Stimulated activated CD8-positive, alpha-beta memory T cell treated with anti-CD3 and anti-CD28 coated beads, Interleukin-15, amount 100 ng/mL, for 48 hours (primary cell): Measurements from ENCODE around the gene CERS4.
"Not testable (repeated sequence)": the region's sequence is repeated elsewhere in the genome, so short reads cannot be mapped to it uniquely, and the experiment has no call there.

Experiments used
- DNase-seq, 2 donors: peaks; one replicate each; pipeline ENCODE4 v3.0.0-alpha.2; 2020; ENCODE audit warnings: low read depth in 2 of 2

The CERS4 gene, protein sequence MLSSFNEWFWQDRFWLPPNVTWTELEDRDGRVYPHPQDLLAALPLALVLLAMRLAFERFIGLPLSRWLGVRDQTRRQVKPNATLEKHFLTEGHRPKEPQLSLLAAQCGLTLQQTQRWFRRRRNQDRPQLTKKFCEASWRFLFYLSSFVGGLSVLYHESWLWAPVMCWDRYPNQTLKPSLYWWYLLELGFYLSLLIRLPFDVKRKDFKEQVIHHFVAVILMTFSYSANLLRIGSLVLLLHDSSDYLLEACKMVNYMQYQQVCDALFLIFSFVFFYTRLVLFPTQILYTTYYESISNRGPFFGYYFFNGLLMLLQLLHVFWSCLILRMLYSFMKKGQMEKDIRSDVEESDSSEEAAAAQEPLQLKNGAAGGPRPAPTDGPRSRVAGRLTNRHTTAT

DNA sequence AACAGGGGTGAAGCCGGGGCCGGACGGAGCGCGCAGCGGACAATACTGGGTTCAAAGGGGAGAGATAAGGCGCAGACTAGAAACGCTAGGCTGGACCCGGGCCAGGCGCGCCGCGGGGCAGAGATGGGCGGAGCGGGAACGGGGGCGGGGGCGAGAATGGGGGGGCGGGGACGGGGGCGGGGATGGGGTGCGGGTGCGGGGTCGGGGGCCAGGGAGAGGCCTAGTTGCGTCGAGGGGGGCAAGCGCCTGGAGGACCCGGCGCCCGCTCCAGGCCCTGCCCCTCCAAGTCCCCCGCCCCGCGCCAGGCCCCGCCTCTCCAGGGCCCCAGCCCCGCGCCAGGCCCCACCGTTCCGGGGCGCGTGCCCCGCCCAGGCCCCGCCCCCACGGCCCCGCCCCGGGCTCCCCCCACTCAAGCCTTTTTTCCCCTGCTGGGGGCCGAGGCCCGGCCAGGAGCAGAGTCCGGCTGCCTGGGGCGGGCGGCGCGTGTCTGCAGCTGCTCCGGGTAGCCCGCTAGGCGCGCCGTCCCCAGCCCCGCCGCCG lies at the start of gene CERS4:
Gene CERS4, plus strand, starts transcription at position 449 of the 540 bp plus-strand sequence. CDS start 41,707 bp downstream, outside the sequence.
- DNase-seq, result peak; percentile 57 to 66

DNA sequence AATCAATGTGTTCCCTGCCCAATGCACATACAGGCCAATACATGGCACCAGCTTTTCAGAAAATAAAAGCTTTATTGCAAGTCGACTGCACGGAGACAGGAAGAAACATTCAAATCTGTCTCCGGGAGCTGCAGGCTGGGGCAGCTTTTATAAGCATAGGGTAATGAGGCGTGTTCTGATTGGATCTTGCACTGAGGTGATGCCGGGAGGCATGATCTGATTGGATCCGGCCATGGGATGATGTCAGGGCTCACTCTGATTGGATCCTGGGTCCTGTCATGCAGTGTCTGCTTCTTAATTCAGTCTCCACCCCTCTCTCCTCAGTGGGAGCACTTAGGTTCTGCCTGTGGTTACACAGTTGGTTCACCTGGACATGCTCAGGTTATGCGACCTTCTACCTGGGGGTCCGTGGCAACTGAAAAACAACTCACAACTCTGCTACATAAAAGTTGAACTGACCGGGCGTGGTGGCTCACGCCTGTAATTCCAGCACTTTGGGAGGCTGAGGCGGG lies 48.0 kb upstream of the CERS4 start:
- DNase-seq, result peak in 1 of 2 donors; percentile 35

DNA sequence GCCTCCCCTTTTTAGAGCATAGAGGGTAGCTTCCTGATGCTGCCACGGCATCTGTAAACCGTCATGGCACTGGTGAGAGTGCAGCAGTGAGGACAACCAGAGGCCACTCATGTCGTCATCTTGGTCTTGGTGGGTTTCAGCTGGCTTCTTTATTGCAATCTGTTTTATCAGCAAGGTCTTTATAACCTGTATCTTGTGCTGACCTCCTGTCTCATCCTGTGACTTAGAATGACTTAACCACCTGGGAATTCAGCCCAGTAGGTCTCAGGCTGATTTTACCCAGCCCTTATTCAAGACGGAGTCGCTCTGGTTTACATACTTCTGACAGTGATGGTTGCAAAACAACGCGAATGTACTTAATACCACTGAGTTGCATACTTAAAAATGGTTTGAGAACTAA lies 45.4 kb upstream of the CERS4 start:
- DNase-seq, result no peak

DNA sequence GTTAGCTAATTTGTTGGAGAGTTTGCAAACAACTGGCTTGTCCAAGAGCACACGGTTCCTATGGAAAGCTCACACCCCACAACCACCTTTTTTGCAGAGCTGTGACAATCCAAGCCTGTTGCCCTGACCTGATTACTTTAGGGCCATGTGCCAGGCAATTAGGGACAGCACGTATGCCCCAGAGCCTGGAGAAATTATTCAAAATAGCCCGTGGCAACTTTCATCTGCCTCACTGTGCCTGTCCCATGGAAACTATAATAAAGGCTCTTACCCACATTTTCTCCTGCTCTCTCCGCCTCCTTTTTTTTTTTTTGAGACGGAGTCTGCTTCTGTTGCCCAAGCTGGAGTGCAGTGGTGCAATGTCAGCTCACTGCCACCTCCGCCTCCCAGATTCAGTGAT lies 41.2 kb upstream of the CERS4 start:
- DNase-seq, result no peak

DNA sequence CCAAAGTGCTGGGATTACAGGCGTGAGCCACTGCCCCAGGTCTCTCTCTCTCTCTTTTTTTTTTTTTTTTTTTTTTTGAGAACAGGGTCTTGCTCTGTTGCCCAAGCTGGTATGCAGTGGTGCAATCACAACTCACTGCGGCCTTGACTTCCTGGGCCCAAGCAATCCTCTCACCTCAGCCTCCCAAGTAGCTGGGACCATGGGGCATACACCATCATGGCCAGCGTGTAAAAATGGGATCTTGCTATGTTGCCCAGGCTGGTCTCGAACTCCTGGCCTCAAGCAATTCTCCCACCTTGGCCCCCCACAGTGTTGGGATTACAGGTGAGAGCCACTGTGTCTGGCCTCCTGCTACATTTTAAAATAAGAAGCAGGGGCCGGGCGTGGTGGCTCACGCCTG lies 40.6 kb upstream of the CERS4 start:
- no peak for DNase-seq

DNA sequence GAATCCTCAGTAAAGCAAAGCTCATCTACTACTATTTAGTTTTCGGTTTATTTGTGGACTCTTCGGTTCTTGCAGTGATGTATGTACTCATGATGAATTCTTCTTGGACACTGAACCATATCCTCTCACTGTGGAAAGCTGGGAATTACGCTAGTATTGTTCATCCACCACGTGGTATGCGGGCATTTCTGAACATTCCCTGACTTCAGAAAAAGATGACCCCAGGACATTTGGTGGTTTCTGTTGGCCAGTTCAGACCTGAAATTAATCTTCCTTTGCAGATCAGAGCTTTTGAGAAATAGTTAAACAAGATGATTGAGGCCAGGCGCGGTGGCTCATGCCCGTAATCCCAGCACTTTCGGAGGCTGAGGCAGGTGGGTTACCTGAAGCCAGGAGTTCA lies 34.5 kb upstream of the CERS4 start:
- no peak for DNase-seq

DNA sequence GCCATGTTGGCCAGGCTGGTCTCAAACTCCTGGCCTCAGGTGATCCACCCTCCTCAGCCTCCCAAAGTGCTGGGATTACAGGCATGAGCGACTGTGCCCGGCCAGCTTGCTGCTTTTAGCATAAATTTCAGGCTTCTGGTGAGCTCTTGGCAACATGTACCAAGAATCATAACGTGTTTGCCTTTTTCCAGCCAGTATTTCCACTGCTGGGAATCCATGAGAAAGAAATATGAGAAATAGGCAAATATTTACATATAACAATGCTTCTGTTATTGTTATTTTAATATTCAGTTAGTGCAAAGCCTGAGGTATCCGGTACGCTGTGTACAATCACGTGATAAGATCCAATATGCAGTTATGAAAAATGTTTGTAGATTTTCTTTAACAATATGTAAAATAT lies 29.2 kb upstream of the CERS4 start:
- DNase-seq, result no peak

DNA sequence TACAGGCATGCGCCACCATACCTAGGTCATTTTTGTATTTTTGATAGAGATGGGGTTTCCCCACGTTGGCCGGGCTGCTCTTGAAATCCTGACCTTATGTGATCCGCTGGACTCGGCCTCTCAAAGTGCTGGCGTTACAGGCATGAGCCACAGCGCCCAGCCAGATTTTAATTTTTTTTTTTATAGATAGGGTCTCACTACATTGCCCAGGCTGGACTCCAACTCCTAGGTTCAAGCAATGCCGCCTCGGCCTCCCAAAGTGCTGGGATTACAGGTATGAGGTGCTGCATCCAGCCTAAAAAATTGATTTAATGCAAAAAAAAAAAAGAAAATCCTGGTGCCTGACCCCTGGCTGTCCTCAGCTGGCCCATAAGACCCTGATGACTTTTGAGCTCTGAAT lies 24.9 kb upstream of the CERS4 start:
- no peak for DNase-seq

DNA sequence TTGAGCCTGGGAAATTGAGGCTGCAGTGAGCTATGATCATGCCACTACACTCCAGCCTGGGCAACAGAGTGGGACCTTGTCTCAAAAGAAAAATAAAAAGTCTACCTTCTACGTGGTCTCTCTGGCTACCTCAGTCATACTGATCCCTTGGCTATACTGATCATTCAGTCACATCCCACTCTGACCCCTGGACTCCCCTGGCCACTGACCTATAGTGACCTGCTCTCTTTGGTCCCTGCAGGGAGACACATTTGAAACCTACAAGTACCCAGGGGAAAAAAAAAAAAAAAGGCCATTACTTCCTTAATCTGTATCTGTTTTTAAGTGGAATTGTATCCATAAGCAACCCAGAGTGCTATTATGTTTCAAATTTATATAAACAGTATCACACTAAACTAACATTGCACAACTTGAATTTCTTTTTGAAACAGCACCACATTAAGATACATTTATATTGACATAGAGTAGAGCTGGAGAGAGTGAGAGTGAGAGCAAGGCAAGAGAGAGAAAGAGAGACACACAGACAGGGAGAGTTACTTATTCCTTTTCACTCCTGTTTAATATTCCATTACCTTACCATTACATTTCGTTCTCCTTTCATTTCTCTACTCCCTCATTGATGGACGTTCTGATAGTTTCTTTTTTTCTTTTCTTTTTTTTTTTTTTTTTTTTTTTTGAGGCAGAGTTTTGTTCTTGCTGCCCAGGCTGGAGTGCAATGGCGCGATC lies 23.7 kb upstream of the CERS4 start:
- DNase-seq, result no peak

DNA sequence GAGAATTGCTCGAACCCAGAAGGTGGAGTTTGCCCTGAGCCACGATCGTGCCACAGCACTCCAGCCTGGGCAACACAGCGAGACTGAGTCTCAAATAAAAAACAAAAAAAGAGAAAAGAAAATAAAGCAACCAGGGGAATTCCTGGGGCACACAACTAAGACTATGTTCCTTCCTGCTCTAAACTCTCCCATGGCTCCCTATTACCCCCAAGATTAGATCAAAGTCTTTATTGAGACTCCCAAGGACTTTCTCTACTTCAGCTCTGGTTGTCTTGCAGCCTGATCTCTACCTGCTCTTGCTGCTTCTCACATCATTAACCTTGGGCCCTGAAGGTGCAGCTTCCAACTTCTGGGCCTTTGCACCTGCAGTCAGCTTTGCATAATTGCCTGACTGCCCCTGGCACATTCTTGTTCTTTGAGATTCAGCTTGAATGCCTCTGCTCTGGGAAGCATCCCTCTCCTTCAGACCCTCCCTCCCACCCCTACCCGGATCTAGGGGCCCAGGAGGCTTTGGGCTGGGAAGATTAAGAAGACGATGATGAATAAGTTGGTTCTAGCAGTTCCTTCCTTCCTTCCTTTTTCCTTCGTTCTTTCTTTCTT lies 16.8 kb upstream of the CERS4 start:
- no peak for DNase-seq

DNA sequence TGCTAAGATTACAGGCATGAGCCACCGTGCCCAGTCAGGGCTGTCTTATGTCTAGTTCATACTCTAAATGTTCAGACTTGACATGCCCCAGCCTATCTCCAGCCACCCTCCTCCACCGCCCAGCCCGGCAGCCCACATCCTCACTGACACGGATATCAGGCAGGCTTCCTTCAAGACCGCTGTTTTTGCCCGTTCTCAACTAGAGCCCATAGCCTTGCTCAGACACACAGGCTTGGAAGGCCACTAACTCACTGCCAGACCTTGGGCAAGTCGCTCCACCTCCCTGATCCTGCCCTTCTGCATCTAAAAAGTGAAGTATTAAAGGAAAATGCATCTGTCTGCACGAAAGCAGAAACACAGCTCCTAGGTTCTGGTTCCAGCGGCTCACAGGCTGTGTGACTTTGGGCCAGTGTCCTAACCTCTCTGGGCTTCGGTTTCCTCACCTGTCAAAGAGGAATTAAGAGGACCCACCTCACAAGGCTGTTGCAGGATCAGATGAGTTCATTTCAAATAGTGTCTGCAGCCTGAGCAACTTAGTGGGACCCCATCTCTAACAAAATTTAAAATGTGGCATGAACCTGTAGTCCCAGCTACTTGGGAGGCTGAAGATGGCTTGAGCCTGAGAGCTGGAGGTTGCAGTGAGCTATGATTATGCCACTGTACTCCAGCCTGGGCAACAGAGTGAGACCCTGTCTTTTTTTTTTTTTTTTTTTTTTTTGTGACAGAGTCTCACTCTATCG lies 14.5 kb upstream of the CERS4 start:
- DNase-seq, result peak in 1 of 2 donors; percentile 14

DNA sequence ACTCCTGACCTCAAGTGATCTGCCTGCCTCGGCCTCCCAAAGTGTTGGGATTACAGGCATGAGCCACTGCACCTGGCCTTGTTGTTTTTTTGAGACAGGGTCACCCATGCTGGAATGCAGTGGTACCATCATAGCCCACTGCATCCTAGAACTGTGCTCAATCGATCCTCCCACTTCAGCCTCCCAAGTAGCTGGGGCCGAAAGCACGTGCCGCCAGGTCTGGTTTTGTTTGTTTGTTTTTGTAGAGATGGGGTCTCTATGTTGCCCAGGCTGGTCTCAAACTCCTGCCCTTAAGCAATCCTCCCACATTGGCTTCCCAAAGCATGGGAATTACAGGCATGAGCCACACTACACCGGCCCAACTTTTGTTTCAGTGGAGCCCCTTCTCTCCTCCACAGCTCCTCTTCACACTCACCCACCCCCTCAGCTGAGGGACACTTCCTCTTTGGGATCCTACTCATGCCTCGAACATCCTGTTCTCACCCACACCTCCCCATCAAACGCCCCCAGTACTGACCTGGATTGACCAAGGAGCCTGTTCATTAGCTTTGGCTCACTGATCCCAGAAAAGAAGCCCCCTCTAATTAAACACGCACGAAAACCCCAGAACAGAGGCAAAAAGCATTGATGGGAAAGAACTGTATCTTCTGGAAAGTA lies 12.8 kb upstream of the CERS4 start:
- no peak for DNase-seq

DNA sequence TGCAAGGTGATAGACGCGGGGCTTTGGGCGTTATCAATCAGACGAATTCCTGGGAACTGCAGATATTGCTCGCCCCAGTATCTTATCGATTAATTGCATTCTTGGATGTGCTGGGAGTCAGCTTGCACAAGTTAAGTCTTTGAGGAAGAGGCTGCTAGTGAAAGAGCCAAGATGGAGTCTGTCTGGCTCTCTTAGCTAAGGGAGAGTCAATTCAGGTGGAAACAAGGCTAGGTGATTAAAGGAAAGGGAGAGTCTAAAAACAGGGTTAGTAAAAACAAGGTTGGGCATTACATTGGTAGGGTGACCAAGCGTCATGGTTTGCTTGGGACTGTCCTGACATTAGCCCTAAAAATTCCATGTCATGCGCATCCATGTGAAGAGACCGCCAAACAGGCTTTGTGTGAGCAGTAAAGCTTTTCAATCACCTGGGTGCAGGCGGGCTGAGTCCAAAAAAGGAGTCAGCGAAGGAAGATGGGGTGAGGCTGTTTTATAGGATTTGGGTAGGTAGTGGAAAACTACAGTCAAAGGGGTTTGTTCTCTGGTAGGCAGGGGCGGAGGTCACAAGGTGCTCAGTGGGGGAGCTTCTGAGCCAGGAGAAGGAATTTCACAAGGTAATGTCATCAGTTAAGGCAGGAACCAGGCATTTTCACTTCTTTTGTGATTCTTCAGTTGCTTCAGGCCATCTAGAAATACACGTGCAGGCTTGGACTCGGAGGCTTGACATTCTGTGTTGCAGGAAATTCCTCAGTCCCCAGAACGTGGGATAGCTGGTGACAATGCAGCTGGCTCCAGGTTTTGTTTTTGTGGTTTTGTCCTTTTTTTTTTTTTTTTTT lies 5.7 kb upstream of the CERS4 start:
- DNase-seq, result not testable (repeated sequence)

DNA sequence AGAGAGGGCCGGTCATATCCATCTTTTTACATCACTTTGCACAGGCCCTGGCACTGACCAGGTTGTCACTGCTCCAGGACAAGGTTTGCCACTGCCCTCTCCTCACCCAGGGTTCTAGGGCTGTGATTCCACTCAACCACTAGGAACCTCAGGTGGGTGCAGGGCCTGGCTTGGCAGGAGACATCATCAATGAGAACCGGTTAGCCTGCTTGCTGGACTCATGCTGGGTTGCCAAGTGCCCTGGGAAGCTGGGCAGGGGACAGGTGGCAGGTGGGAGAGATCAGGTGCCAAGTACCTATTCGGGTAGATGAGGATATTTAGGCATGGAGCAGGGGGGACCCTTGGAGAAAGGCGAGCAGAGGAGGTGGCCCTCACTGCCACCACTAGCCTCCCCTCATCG lies 4.2 kb upstream of the CERS4 start:
- DNase-seq, result no peak

DNA sequence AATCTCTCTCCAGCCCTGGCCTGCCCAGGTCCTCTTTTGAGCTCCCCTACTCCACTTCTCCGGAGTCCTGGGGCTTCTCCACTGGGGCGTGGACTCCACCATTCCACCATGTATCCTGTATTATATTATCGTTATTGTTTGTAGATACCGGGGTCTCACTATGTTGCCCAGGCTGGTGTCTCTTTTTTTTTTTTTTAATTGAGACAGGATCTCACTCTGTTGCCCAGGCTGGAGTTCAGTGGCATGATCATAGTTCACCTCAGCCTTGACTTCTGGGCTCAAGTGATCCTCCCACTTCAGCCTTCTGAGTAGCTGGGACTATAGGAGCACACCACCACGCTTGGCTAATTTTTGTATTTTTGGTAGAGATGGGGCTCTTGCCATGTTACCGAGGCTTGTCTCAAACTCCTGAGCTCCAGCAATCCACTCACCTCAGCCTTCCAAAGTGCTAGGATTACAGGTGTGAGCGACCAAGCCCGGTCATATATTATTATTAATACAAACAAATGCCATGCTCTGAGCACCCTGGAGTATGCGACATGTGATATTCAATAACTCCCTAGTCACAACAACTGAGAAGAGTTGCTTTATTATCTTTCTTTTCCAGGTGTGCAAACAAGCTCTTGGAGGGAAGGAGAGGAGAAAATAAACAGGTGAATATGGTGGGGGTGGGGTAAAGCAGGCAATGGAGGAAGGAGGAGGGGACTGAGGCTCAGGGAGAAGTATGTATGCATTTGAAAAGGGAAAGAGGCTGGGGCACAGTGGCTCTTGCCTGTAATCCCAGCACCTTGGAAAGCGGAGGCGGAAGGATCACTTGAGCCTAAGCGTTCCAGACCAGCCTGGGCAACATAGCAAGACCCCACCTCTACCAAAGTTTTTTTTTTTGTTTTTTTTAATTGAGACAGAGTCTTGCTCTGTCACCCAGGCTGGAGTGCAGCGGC lies 2.8 kb upstream of the CERS4 start:
- no peak for DNase-seq

DNA sequence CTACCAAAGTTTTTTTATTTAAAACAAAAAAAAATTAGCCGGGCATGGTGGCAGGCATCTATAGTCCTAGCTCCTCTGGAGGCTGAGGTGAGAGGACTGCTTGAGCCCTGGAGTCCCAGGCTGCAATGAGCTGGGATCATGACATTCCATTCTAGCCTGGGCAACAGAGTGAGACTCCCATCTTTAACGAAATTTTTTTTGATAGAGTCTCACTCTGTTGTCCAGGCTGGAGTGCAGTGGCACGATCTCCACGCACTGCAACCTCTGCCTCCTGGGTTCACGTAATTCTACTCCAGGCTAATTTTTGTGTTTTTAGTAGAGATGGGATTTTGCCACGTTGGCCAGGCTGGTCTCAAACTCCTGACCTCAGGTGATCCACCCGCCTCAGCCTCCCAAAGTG lies 1.8 kb upstream of the CERS4 start:
- DNase-seq, result not testable (repeated sequence)

DNA sequence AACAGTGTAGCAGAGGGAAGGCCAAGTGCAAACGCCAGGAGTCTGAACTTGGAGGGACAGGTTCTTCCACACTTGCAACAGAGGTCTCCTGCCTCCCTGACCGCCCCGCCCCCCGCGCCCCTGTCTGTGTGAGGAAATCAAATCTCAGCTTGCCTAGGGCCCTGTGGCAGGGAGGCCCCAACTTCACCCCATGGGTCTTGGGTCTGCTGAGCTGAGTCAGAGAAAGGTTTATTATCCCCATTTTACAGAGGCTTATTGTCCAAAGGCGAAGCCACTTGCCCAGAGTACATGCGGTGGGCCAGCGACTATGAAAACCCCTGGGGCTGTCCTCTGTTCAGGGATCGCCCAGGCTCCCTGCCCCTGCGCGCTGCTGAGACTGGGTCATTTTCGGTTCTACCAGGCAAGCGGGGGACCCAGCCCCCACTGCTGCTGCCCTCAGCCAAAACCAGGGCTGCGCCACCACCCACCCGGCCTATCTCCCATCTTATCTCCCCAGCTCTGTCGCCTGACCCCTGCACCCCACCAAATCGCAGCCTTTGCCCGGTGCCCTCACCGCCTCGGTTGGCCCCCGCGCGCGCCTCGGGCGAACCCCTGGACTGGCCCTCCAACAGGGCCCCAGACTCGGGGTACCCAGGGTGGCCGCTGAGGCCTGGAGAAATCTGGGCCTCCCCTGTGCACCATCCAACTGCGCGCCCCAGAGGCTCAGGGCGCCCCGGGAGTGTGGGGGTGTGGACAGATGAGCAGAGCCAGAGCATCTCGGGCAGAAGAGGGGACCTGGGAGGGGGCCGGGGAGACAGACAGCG lies 850 bp upstream of the CERS4 start:
- no peak for DNase-seq
